ENCODE data around the gene GDA. TPM values are rescaled to one million over a fixed set of nuclear protein-coding genes. Genes with fewer than 3 reads are reported as not detected.

Gene GDA
- total RNA-seq, 1 donor: 0.90 TPM

- no peak overlapping the region for H3K4me3 ChIP-seq (ENCODE audit: low read depth, low read length)
- no peak for DNase-seq (ENCODE audit: low read depth)
- no peak for TF ChIP-seq CTCF (IDR thresholded peaks at IDR 0.05; ENCODE audit: insufficient read depth, low read length)
These were observed 23.8 kb downstream of the GDA start for GRCh38 chr9:72173080-72173479.

- no peak overlapping the region for H3K4me3 ChIP-seq (ENCODE audit: low read depth, low read length)
- no peak for DNase-seq (ENCODE audit: low read depth)
- TF ChIP-seq CTCF (IDR thresholded peaks at IDR 0.05; ENCODE audit: insufficient read depth, low read length): no peak
These were observed 36.3 kb downstream of the GDA start for GRCh38 chr9:72185561-72185960.

GRCh38 chr9:72187121-72187695, 38.0 kb downstream of the GDA start:
- no peak for TF ChIP-seq CTCF (IDR thresholded peaks at IDR 0.05; ENCODE audit: insufficient read depth, low read length)

GRCh38 chr9:72188232-72188631, 39.0 kb downstream of the GDA start:
- H3K4me3 ChIP-seq (ENCODE audit: low read depth, low read length): no peak overlapping the region
- no peak for DNase-seq (ENCODE audit: low read depth)
- no peak for TF ChIP-seq CTCF (IDR thresholded peaks at IDR 0.05; ENCODE audit: insufficient read depth, low read length)

More at GRCh38 chr9:72187121-72187695, 38.0 kb downstream of the GDA start:
- DNase-seq (ENCODE audit: low read depth): no peak
- no peak overlapping the region for H3K4me3 ChIP-seq (ENCODE audit: low read depth, low read length)

- DNase-seq (ENCODE audit: low read depth): no peak
- H3K4me3 ChIP-seq (ENCODE audit: low read depth, low read length): no peak overlapping the region
- no peak for TF ChIP-seq CTCF (IDR thresholded peaks at IDR 0.05; ENCODE audit: insufficient read depth, low read length)
These were observed 44.2 kb downstream of the GDA start for GRCh38 chr9:72193478-72193881.

- DNase-seq (ENCODE audit: low read depth): no peak
- no peak for TF ChIP-seq CTCF (IDR thresholded peaks at IDR 0.05; ENCODE audit: insufficient read depth, low read length)
- no peak overlapping the region for H3K4me3 ChIP-seq (ENCODE audit: low read depth, low read length)
These were observed 50.0 kb downstream of the GDA start for GRCh38 chr9:72199238-72199637.

- no peak for DNase-seq (ENCODE audit: low read depth)
- no peak overlapping the region for H3K4me3 ChIP-seq (ENCODE audit: low read depth, low read length)
- TF ChIP-seq CTCF (IDR thresholded peaks at IDR 0.05; ENCODE audit: insufficient read depth, low read length): no peak
These were observed 51.2 kb downstream of the GDA start for GRCh38 chr9:72200452-72200851.

Measured in fibroblast of the aortic adventitia (primary cell).